Pancreas (tissue), 10 donors: ENCODE results near the gene MRGPRG. TPM values are rescaled to one million over a fixed set of nuclear protein-coding genes. Genes with fewer than 3 reads are reported as not detected.

Experiments used
- ATAC-seq, 4 donors: fragments of 200-7000 bp; cut with Tn5 transposase; one replicate each; pipeline versions ENCODE4 v1.8.0 to v1.9.1; 2020; ENCODE audit warnings: mild to moderate bottlenecking in 4 of 4, moderate library complexity in 4 of 4
- DNase-seq, 6 donors: peaks; one replicate each; pipeline ENCODE4 v3.0.0-alpha.2; 2020
- FAIRE-seq: peaks from 2 replicates; lab custom pipeline; 2012; peaks lifted over from hg19 to GRCh38; lab: Jason Lieb, UNC
- H3K27ac ChIP-seq, 4 donors: fragments of 200-600 bp; sonication (generic); 1 replicate in 3 of 4; 2 replicates in 1 of 4; pipeline versions ENCODE4 v1.5.0 to v1.8.0; 2020
- H3K27me3 ChIP-seq, 4 donors: fragments of 200-600 bp; one replicate each; pipeline ENCODE4 v1.8.0; 2021
- H3K36me3 ChIP-seq, 3 donors: fragments of 200-600 bp; sonication (generic) in 1 of 3; one replicate each; pipeline versions ENCODE4 v1.5.0 to v1.8.0; 2020 to 2021
- H3K4me1 ChIP-seq, 3 donors: fragments of 200-600 bp; one replicate each; pipeline ENCODE4 v1.8.0; 2021
- H3K4me3 ChIP-seq, 4 donors: fragments of 200-600 bp; sonication (generic) in 2 of 4; one replicate each; pipeline versions ENCODE4 v1.5.0 to v1.8.0; 2020 to 2021
- H3K9me3 ChIP-seq, 4 donors: fragments of 200-600 bp; one replicate each; pipeline ENCODE4 v1.8.0; 2021
- CTCF ChIP-seq, 4 donors: fragments of 200-600 bp; sonication (generic) in 3 of 4; IDR thresholded peaks; one replicate each; pipeline versions ENCODE4 v1.5.0 to v1.8.0; 2021; ENCODE audit warnings: antibody characterized with exemption in 4 of 4
- WGBS, 2 donors: extraction: QIAGEN DNeasy Blood & Tissue Kit; methylation state at CpG; one replicate each; pipeline ENCODE4 v1.1.7; 2013; 5-methylcytosine and 5-hydroxymethylcytosine counted together
- intact Hi-C, 3 donors: fragments of 100-400 bp; cut with DNase I; formaldehyde crosslinking; loops; one replicate each; pipeline versions ENCODE4 v1.11.1 to v1.14.2; 2022
- polyA plus RNA-seq, 2 donors: library from polyadenylated mRNA; stranded (reverse); fragments of 200-250 nt; gene quantifications; one replicate each; pipeline ENCODE4 v1.2.3, GENCODE V29; 2013
- total RNA-seq, 6 donors: library from RNA; stranded (reverse); fragmentation: NEBNext Ultra II Directional in 4 of 6; extraction: Animal tissue kit (Norgen Biotek cat#: 25700) in 4 of 6; gene quantifications; one replicate each; pipeline versions ENCODE4 v1.2.1 to v1.2.4, GENCODE V29; 2021 to 2023
- donor health status: healthy with polysubstance abuse.
- donor health status: DM: no; HTN: no; CAD: no; lungs with moderate emphysema.
- donor health status: DM: no; HTN: no; CAD: no.
- donor health status: control.
- donor health status: control.
- donor health status: Bipolar disorder and iron deficiency.
- donor health status: DM: yes; HTN: yes; CAD: no.
- donor health status: DM: no; HTN: no; CAD: no.
- donor health status: DM: no; HTN: no; CAD: no.
- donor health status: DM: yes; HTN: yes; CAD: no.

MRGPRG gene
- total and polyA plus RNA-seq, 8 donors: not detected

- H3K9me3 ChIP-seq: no peaks in the 10 kb centered on the region
- ATAC-seq: no peak
- no peak for TF ChIP-seq CTCF (IDR thresholded peaks at IDR 0.05)
- WGBS, 2 donors: 67 to 70% methylated on average over 17 to 19 of the region's 19 CpGs
- no peaks in the 10 kb centered on the region for H3K4me1 ChIP-seq
- no peaks in the 10 kb centered on the region for H3K27me3 ChIP-seq
- DNase-seq: no peak
- no peak overlapping the region for H3K4me3 ChIP-seq
- intact Hi-C loops: no loop called here
- no peak for FAIRE-seq
- no peak overlapping the region for H3K27ac ChIP-seq
- H3K36me3 ChIP-seq: no peaks in the 10 kb centered on the region
These were observed 18.9 kb downstream of the MRGPRG start for GRCh38 chr11:3199537-3200295.

- Histone ChIP-seq H3K4me1 (no peaks in the 10 kb centered on the region), H3K9me3 (no peaks in the 10 kb centered on the region), H3K4me3 (no peak overlapping the region), H3K27me3 (no peaks in the 10 kb centered on the region), H3K27ac (no peak overlapping the region), H3K36me3 (no peaks in the 10 kb centered on the region)
- ATAC-seq (no peak), DNase-seq (no peak), FAIRE-seq (no peak)
- TF ChIP-seq CTCF (IDR thresholded peaks at IDR 0.05): no peak
- intact Hi-C loops: no loop called here
- 72 to 80% methylated on average over 15 of the region's 15 CpGs for WGBS, 2 donors
These were observed 19.8 kb downstream of the MRGPRG start for GRCh38 chr11:3198815-3199214.

GRCh38 chr11:3197878-3198528, 20.6 kb downstream of the MRGPRG start:
- no peaks in the 10 kb centered on the region for H3K9me3 ChIP-seq
- no peak overlapping the region for H3K27ac ChIP-seq
- 67 to 80% methylated on average over 7 to 8 of the region's 8 CpGs for WGBS, 2 donors
- H3K4me1 ChIP-seq: no peaks in the 10 kb centered on the region
- intact Hi-C loops: no loop called here
- H3K36me3 ChIP-seq: no peaks in the 10 kb centered on the region
- DNase-seq (no peak), FAIRE-seq (no peak), ATAC-seq (no peak)
- H3K27me3 ChIP-seq: no peaks in the 10 kb centered on the region
- no peak for TF ChIP-seq CTCF (IDR thresholded peaks at IDR 0.05)
- no peak overlapping the region for H3K4me3 ChIP-seq

- H3K36me3 ChIP-seq: no peaks in the 10 kb centered on the region
- no peaks in the 10 kb centered on the region for H3K4me1 ChIP-seq
- intact Hi-C loops: no loop called here
- no peak for ATAC-seq
- DNase-seq: no peak
- no peak overlapping the region for H3K27ac ChIP-seq
- no peak overlapping the region for H3K4me3 ChIP-seq
- WGBS, 2 donors: 77 to 78% methylated on average over 11 of the region's 11 CpGs
- no peak for FAIRE-seq
- no peaks in the 10 kb centered on the region for H3K27me3 ChIP-seq
- TF ChIP-seq CTCF (IDR thresholded peaks at IDR 0.05): no peak
- H3K9me3 ChIP-seq: no peaks in the 10 kb centered on the region
These were observed 21.4 kb downstream of the MRGPRG start for GRCh38 chr11:3197044-3197695.
